GM18868 (cell line): ENCODE measurements around the gene ACOX1.

ENCODE experiments used
- ATAC-seq: cut with Tn5 transposase; IDR thresholded peaks from one replicate; pipeline ENCODE4 v1.9.1; 2021; ENCODE audit warnings: mild to moderate bottlenecking, moderate library complexity; ENCODE audit not compliant: unreplicated experiment

Gene ACOX1

DNA sequence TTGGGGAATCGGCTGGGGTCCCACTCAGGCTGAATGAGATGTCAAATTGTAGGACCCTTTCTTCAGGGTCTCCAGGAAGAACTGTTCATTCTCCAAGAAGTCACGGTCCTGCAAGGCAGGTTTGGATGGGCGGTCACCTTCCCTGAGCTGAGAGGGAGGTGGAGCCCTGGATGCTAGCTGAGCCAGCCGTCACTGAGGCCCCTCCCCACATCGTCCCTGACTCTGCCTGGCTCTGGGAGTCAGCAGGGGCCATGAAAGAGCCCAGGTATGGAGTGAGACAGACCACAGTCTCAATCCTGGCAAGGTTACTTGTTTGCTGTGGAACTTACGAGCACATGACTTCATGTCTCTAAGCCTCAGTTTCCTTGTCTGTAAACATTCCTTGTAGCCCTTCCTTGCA is 68.3 kb downstream of the ACOX1 start:
- ATAC-seq, result no peak

DNA sequence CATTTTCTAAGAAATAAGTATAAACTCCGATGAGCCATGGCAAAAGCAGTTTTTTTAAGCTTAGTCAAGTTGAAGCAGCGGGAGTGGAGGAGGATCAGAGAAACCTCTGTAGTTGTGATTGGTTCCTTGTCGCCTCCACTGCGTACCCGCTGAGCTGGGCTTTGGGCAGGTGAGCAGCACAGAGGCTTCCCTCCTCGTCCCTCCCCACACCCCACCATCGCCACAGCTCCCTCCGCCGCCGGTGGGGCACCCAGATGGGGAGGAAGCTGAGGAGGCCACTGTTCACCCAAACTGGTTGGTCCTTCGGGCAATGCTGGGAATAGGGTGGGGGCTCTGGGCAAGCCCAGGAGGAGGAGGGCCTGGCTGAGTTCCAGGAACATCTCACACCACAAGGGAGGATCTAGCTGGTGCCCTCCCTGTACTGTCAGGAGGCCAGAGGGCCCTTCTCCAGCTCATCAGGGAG is 69.1 kb downstream of the ACOX1 start:
- ATAC-seq, result no peak

DNA sequence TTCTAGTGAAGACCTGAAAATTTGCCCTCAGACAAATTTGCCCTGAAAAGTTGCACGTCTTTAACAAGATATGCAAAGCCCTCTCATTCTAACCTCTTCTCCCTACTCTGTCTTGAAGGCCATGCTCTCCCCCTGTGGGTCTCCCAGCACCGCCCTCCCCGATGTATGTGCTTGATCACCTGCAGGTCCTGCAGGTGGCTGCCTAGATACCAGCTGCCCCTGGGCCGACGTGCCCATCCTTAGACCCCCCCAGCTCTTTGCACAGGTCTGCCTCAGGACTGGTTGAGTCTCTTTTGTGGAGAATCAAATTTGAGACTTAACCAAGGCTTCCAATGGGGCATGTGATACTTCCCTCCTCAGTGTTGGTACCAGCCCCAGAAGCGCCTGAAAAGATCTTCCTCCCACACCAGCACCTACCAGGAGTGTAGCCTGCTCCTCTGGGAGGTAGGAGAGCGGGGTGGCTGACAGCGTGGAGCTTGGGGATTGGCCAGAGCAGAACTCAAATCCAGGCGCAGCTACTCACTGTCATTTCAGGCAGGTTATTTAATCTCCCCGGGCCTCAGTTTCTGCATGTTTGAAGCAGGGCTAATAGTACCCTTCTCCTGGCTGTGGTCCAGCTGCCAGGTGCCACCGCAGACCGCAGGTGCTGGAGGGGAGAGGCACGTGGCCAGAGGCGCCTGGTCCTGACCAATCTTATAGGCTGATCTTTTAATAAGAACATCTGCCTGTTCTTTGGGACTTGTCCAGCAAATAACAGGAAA is 69.7 kb downstream of the ACOX1 start:
- no peak for ATAC-seq

DNA sequence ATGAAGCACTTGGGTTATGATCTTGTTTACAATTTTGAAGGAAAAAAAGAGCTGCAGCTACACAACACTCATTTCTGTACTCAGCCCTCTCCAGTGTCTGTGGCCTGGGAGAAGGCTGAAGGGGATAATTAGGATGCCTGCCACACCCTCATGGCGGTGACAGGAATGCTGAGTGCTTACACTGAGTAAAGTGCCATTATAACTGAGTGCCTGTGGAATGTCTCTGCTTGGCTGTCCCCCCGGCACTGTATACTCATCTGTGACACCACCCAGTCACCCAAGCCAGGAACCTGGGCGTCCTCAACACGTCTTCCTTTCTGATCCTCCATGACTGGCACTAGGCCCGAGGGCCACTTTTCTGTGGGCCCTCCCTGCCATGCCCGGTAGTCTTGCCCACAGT is 70.8 kb downstream of the ACOX1 start:
- no peak for ATAC-seq

DNA sequence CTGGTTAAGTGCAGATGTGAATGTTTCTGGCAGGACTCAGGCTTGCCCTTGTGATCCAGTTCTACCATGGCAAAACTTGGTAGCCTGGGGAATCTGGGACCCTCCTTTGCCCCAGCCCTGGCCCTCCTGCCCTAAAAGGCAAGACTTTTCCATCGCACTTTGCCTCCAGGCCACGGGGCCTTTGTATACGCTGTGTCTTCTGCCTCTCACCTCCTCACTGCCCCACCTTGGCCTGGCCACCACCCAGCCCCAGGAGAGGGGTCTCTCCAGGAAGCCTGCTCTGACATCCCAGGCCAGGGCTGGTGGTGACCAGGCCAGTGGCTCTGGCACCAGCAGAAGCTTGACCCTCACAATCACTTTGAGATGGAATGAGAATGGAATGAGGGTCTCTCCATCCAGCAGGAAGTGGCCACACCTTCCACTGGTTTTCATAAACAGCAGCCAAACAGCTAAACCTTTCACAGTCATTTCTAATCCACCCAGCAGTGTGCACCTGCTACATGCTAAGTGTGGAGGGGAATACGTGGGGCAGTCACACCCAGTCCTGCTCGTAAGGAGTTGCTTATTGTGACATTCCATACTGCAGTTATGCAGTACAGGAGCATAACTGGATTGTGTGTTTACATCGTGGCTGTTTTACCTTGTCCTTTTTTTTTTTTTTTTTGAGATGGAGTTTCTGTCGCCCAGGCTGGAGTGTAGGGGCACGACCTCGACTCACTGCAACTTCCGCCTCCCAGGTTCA is 72.7 kb downstream of the ACOX1 start:
- ATAC-seq, result no peak

DNA sequence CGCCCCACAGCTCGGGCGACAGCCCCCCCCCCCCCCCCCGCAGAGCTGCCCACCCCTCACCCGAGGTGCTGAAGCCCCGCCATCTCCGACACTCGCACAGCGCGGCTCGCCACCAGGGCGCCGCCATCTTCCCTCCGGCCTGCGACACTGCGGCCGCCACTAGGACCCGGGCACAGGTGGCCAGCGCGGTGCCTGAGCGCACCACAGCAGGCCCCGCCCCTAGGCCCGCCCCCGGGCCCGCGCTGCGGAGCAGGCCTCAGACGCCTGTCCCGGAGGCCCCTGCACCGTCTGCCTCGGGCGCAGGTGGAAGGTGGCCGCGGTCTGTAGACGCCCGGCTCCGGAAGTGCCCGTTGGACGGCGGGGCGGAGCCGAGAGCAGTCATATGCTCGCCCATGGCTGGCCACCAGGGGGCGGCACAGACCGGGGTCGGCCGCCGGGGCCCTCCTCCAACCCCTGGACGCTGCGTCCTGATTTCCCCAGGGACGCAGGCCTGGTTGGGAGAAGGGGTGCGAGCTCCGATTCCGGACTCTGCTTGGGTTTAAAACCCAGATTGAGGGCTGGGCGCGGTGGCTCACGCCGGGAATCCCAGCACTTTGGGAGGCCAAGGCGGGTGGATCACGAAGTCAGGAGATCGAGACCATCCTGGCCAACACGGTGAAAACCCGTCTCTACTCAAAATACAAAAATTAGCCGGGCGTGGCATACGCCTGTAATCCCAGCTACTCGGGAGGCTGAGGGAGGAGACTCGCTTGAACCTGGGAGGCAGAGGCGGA is 74.0 kb downstream of the ACOX1 start, which contains the start of gene MRPL38:
Gene MRPL38 (minus strand): TSS at position 136 of the 773 bp plus-strand sequence. CDS start 9 bp downstream, at position 127.
- ATAC-seq, result peak; percentile 98

DNA sequence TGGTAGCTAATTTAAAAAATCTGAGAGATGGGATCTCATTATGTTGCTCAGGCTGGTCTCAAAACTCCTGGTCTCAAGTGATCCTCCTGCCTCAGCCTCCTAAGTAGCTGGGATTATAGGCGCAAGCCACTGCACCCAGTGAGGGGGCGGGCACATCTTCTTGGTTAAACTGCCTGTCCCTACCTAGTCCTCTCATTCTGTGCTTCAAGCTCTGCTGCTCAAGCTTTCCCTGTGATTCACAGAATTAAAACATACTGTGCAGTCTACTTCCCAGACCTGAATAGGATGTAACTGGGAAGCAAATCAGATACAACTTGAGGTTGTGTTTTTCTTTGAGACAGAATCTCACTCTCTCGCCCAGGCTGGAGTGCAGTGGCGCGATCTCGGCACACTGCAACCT is 76.6 kb downstream of the ACOX1 start:
- ATAC-seq, result no peak

DNA sequence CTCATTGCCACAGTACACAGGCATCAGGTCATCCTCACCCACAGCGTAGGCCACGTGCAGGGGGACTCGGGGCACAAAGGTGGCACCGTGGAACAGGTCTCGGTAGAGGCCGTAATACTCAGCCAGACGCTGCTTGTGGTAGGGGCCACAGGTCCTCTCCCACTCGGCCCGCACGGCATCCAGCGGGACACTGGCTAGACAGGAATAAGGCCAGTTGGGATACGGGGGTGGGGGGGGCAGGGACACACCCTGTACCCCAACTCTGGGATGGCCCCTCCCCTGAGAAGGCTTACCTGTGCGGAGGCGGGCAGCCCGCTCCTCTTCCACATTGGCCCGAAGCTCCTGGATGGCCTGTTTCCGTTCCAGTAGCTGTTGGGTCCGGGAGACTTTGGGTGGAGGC is 77.2 kb downstream of the ACOX1 start:
- ATAC-seq, result no peak

DNA sequence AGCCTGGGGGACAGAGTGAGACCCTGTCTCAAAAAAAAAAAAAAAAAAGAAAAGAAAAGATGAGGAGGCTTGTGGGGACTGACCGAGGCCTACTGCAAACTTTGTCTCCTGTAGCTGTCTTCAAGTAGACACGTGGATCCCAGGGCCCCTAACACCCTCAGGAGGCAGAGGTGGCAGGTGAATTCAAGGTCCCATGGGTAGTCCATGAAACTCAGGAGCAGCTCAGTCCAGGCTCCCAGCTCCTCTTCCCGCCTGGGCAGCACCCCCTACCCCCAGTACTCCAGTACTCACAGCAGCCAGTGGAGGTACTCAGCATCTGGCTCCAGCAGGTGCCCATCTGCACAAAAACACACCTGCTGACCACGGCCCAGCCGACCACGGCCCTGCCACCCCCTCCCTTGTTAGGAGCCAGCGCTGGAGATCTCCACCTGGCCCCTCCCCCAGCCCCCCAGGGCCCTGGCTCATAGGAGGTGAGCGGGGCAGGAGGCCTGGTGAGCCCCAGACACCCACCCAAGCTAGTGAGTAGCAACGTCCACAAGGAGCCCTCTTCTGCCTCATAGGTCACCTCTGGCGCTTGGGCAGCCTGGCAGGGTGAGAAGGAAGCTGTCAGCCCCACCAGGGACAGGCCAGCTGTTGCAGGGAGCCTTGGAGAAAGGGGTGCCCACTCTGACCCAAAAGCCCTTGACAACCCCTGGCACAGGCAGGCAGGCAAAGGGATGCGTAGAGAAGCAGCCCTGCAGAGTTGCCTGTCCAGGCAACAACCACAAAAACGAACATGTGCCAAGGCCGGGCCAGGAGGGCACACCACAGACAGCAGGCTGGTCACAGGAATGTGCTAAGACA is 78.1 kb downstream of the ACOX1 start:
- no peak for ATAC-seq

DNA sequence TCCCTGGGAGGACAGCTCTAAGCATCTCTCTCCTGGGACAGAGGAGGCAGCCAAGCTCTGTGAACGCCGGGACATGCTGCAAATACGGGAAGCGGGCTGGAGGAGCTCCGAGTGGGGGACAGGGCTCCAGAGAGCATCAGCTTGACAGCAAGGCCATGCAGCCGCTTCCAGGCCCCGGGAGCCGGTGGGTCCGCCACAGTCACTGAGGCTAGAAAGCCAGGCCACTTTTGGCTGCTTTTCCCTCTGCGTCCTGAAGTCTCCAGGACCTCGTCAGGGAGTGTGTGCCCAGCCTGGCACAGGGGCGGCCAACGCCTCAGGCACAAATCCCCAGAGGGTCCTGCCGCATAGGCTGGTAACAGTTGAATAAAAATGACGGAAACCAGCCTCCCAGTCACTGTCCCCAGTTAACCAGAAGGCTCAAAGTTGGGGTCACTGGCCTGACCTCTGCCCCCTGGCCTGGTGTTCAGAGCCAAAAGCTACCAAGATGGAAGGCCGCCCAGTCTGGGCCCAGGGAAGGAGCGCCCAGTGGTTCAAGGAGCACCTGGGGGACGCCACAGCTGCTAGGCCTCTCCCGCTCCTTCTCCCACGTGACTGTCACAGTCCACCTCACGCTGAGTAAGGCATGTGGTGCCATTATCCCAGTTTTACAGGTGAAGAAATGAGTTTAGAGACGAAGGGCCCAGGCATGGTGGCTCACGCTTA is 79.0 kb downstream of the ACOX1 start:
- ATAC-seq, result no peak

DNA sequence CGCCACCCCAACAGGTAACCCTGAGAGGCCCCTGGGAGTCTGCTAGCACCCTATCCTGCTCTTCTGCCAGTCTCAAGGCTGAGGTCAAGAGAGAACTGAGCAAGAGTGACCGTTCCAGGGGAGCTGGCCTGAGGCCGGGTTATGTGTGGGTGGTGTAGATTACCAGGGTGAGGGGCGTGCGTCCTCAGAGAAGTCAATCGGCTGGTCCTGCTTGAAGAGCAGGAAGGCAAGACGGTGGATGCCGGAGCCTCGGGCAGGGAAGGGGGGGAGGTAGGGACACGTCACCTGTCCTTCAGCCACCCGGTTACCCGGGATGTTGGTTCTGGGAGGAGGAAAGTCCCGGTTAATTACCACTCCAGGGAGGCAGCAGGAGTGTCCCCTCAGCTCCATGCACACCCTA is 79.6 kb downstream of the ACOX1 start:
- no peak for ATAC-seq

DNA sequence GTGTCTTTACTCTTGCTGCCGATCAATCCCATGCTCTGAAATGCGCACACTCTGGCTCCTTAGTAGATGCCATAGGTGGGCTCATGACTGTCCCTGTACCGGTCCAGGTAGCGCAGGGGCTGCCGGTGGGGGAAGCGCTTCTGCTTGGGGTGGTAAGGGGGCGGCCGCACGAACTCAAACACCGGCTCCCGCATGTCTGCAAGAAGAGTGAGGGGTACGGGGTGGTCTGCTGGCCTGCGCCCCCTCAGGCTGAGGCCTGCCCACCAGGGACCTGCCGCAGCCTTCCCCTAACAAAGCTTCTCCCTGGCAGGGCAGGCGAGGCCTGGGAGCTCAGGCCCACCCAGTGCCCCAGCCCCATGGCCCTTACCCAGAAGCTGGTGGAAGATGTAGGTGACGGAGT is 80.2 kb downstream of the ACOX1 start:
- ATAC-seq, result no peak

DNA sequence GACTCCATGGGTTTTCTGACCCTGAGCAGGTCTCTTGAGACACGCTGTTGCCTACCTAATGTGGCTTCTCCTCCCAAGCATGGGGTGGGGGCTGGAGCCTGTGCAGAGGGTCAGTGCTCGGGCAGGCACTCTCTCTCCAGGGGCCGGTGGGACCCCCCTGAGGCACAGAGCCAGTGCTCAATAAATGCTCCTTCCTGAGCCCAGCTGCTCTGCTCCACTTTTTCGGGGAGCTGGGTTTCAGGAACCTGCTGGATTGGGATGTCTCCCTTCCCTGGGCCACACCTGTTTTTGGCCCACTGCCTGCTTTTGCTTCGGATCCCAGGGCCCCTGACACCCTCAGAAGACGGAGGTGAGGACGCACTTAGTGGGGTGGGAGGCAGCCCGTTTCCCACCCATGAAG is 80.9 kb downstream of the ACOX1 start:
- no peak for ATAC-seq

DNA sequence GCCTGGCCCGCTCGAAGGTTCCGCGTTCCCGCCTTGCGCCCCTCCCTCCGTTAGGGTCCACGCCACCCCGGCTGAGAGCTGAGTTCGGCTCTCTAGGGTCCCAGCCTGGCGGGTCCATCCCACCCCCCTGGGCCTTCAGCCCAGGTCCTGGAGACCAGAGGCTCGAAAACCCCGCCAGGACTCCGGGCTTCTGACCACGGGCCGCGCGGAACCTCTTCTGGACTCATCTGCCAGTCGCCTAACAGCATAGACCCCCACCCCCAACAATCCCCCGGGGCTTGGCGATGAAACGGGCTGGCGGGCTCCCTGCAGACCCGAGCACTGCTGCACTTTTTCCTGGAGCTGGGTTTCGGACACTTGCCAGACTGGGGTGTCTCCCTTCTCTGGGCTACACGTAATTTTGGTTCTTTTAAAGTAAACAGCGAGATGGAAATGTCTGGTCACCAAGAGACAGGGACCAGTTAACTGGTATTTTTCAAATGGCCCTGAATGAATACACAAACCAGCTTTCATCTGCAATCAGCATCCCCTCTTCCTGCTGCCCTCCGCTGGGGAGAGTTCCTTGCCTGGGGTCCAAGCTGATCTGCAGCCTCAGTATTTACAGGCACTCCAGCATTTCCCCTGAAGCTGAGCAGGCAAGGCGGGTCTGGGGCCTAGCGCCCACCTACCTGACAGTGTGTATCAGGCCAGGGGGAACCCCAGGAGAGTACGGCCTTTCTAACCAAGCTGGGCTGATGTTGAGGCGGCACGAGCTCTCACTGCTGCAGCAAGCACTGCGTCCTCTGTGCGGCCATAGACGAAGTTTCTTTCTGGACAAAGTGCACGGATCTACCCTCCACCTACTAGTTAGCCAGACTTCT is 81.6 kb downstream of the ACOX1 start:
- no peak for ATAC-seq

DNA sequence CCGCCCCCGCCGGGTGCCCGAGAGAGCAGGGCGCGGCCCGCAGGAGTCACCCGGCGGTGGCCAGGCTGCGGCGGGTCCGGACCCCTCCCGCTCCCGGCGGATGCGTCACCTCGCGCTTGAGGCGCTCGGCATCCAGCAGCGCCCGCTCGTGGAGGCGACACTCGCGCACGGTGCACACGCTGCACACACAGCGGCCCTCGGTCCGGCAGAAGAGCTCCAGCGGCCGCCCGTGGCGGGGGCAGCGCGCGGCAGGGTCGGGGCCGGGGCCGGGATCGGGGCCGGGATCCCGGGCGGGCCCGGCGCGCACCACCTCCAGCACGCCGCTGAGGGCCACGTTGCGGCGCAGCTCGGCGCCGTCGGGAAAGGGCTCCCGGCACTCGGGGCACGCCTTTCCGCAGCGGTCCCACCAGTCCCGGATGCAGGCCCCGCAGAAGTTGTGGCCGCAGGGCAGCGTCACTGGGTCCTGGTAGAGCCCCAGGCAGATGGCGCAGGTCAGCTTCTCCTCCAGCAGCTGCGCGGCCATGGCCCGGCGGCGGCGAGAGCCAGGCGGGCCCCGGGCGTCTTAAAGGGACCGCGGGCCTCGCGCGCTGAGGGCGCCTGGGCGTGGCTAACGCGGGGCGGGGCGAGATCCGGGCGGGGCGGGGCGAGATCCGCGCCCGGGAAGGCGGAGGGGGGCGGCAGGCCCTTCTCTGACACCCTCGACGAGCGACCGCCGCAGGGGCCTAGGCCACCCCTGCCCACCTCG is 82.4 kb downstream of the ACOX1 start, which contains the start of gene TRIM65:
Gene TRIM65 (minus strand): TSS at position 537 of the 745 bp plus-strand sequence. CDS start 14 bp downstream, at position 523.
- peak; percentile 68 for ATAC-seq

DNA sequence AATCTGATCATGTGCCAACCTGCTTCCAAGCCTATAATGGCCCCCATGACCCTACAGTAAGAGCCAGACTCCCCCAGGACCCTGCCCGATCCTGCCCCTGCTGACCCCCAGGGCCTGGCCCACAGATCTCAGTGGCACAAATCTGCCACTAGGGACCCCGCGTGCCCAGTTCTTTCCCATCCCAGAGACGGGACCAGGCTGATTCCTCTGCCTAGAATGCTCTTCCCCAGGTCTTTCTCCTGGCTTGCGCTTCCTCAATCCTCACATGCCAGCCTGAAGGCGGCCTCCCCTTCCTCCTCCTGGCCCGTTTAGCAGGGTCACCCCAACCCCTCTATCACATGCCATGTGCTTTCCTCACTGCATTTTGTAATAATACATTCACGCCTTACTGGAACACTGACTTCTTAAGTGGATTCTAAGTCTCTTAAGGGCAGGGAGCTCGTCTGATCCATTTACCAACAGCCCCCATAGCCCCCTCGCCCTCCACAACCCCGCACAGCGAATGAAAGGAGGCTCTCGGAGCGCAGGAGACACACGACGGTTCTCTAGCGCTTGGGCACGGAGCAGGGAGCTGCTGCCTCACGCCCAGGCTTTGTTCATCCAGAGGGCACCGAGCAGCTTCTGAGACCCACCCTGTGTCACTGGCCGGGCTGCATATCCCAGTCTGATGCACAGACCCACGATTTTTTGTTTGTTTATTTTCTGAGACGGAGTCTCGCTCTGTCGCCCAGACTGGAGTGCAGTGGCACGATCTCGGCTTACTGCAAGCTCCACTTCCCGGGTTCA is 83.4 kb downstream of the ACOX1 start:
- no peak for ATAC-seq

DNA sequence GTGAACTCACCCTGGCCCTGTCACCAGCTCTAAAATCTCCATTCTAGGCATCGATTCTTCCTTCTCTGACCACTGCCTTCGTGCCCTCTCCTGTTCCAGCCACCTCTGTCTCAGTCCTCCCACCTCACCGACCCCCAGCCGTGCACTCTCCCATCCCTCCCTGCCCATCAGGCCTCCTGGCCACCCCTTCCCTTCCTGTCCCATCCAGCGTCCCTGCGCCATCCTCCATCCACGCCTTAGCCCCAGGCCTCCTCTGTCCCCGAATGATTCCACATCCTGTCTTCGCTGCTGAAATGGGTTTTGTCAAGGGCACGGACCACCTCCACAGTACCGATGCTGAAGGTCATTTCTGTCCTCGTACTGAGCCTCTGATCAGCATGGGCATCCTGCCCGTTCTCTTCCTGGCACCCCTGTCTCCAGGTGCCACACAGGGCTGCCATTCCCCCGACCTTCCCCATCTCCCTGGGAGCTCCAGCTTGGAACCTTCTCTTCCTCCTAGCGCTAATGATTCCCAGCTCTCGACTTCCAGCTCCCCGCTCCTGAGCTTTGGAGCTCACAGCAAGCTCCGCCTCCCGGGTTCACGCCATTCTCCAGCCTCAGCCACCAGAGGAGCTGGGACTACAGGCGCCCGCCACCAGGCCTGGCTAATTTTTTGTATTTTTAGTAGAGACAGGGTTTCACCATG is 84.8 kb downstream of the ACOX1 start:
- no peak for ATAC-seq
